H1 (cell line): ENCODE results near the gene ZDHHC11B. TPM values are rescaled to one million over a fixed set of nuclear protein-coding genes. Genes with fewer than 3 reads are reported as not detected.

ENCODE experiments used
- CTCF ChIA-PET: fragments of 300-600 bp; sonication (Branson Sonifier 250); formaldehyde crosslinking; loops from one replicate; lab custom pipeline; 2021; ENCODE audit not compliant: partially characterized antibody; lab: Charles Lee
- POLR2A ChIA-PET: fragments of 300-600 bp; sonication (Branson Sonifier 250); formaldehyde crosslinking; loops from one replicate; lab custom pipeline; 2021; ENCODE audit warnings: inconsistent platforms; ENCODE audit not compliant: partially characterized antibody; lab: Charles Lee
- DNase-seq, 2 experiments: peaks; one replicate each; pipeline versions ENCODE4 v3.0.0 to v3.0.0-alpha.2; 2010 to 2022; ENCODE audit warnings: low spot score in 2 of 2, low read depth in 1 of 2, mixed read lengths in 1 of 2
- FAIRE-seq: peaks from 2 replicates; lab custom pipeline; 2011; peaks lifted over from hg19 to GRCh38; lab: Jason Lieb, UNC
- H2AFZ ChIP-seq: 2 replicates; pipeline ENCODE4 v1.8.1; 2012; ENCODE audit warnings: low read length, inconsistent platforms
- H2AK5ac ChIP-seq: 2 replicates; pipeline ENCODE4 v1.6.1; 2013; ENCODE audit warnings: low read depth, low read length
- H2BK120ac ChIP-seq: replicated peaks from 2 replicates; pipeline ENCODE3; 2013; ENCODE audit warnings: low read depth, low read length, inconsistent platforms
- H2BK12ac ChIP-seq: 2 replicates; pipeline ENCODE4 v1.6.1; 2013; ENCODE audit warnings: low read depth, low read length
- H2BK15ac ChIP-seq: 2 replicates; pipeline ENCODE4 v1.6.1; 2013; ENCODE audit warnings: low read length
- H2BK20ac ChIP-seq: 2 replicates; pipeline ENCODE4 v1.6.1; 2013; ENCODE audit warnings: low read length
- H2BK5ac ChIP-seq: 2 replicates; pipeline ENCODE4 v1.6.1; 2013; ENCODE audit warnings: low read depth, low read length
- H3K14ac ChIP-seq: 2 replicates; pipeline ENCODE4 v1.6.1; 2013; ENCODE audit warnings: inconsistent platforms; ENCODE audit not compliant: insufficient read length
- H3K18ac ChIP-seq: 2 replicates; pipeline ENCODE4 v1.6.1; 2013; ENCODE audit warnings: low read length; ENCODE audit errors: extremely low read depth
- H3K23ac ChIP-seq: 2 replicates; pipeline ENCODE4 v1.6.1; 2013; ENCODE audit warnings: inconsistent platforms; ENCODE audit not compliant: insufficient read length
- H3K23me2 ChIP-seq: 2 replicates; pipeline ENCODE4 v1.6.1; 2013; ENCODE audit warnings: low read depth, low read length
- H3K27ac ChIP-seq: 2 replicates; pipeline ENCODE4 v1.6.1; 2011; ENCODE audit warnings: low read depth, low read length, inconsistent platforms
- H3K27me3 ChIP-seq, 4 experiments: replicated peaks in 1 of 4; 1 replicate in 1 of 4; 2 replicates in 3 of 4; pipeline versions ENCODE4 v1.6.1 to v1.8.1; 2011 to 2013; ENCODE audit warnings: low read length in 3 of 4, mild to moderate bottlenecking in 3 of 4, inconsistent platforms in 2 of 4, mixed read lengths in 2 of 4, moderate library complexity in 1 of 4; ENCODE audit not compliant: control insufficient read depth in 3 of 4, insufficient read depth in 3 of 4; ENCODE audit errors: extremely low read depth in 1 of 4
- H3K36me3 ChIP-seq, 4 experiments: 2 replicates each; pipeline versions ENCODE4 v1.6.1 to v1.8.1; 2011 to 2013; ENCODE audit warnings: mild to moderate bottlenecking in 4 of 4, low read length in 3 of 4, moderate library complexity in 2 of 4, control low read depth in 1 of 4, inconsistent platforms in 1 of 4; ENCODE audit not compliant: insufficient read depth in 4 of 4, control insufficient read depth in 2 of 4
- H3K4ac ChIP-seq: replicated peaks from 2 replicates; pipeline ENCODE3; 2013; ENCODE audit warnings: low read length, low read depth, mixed read lengths, inconsistent platforms; ENCODE audit not compliant: insufficient read length
- H3K4me1 ChIP-seq, 4 experiments: replicated peaks in 1 of 4; 1 replicate in 1 of 4; 2 replicates in 3 of 4; pipeline versions ENCODE4 v1.6.1 to v1.8.1; 2011 to 2013; ENCODE audit warnings: low read length in 3 of 4, inconsistent platforms in 2 of 4, mixed read lengths in 1 of 4; ENCODE audit not compliant: insufficient read depth in 4 of 4, control insufficient read depth in 3 of 4
- H3K4me2 ChIP-seq, 2 experiments: 2 replicates each; pipeline versions ENCODE4 v1.6.1 to v1.8.1; 2011 to 2013; ENCODE audit warnings: low read depth in 2 of 2, low read length in 2 of 2, control low read depth in 1 of 2, inconsistent platforms in 1 of 2, mild to moderate bottlenecking in 1 of 2; ENCODE audit not compliant: insufficient read depth in 1 of 2
- H3K4me3 ChIP-seq, 4 experiments: fragments of 200-600, 300-600 bp in 1 of 4; sonication (generic), shearing (Covaris generic), sonication (Bioruptor Twin) in 1 of 4; 2 replicates each; pipeline versions ENCODE4 v1.5.1 to v1.8.1; 2011 to 2016; ENCODE audit warnings: low read length in 4 of 4, low read depth in 3 of 4, control low read depth in 2 of 4, inconsistent platforms in 2 of 4, mild to moderate bottlenecking in 2 of 4, mixed read lengths in 1 of 4, moderate library complexity in 1 of 4; ENCODE audit not compliant: insufficient read depth in 2 of 4; ENCODE audit errors: extremely low read depth in 1 of 4
- H3K56ac ChIP-seq: replicated peaks from 2 replicates; pipeline ENCODE3; 2013; ENCODE audit warnings: low read depth, mild to moderate bottlenecking, mixed read lengths, low read length, inconsistent platforms; ENCODE audit not compliant: insufficient read length
- H3K79me1 ChIP-seq: 2 replicates; pipeline ENCODE4 v1.6.1; 2013; ENCODE audit warnings: low read depth, low read length, control low read depth
- H3K79me2 ChIP-seq, 2 experiments: 2 replicates each; pipeline versions ENCODE4 v1.6.1 to v1.8.1; 2012 to 2013; ENCODE audit warnings: low read length in 2 of 2, mild to moderate bottlenecking in 2 of 2, inconsistent platforms in 1 of 2; ENCODE audit not compliant: insufficient read depth in 2 of 2, control insufficient read depth in 1 of 2
- H3K9ac ChIP-seq, 4 experiments: replicated peaks in 1 of 4; 1 replicate in 1 of 4; 2 replicates in 3 of 4; pipeline versions ENCODE4 v1.6.1 to v1.8.1; 2011 to 2013; ENCODE audit warnings: low read depth in 3 of 4, low read length in 3 of 4, control low read depth in 2 of 4, mild to moderate bottlenecking in 2 of 4, moderate library complexity in 2 of 4, inconsistent platforms in 1 of 4; ENCODE audit errors: extremely low read depth in 1 of 4
- H3K9me3 ChIP-seq, 2 experiments: 2 replicates each; pipeline versions ENCODE4 v1.6.1 to v1.8.1; 2012 to 2013; ENCODE audit warnings: mild to moderate bottlenecking in 2 of 2, moderate library complexity in 2 of 2, control low read depth in 1 of 2, inconsistent platforms in 1 of 2, low read depth in 1 of 2, low read length in 1 of 2, mixed read lengths in 1 of 2; ENCODE audit not compliant: insufficient read depth in 2 of 2
- H4K20me1 ChIP-seq, 2 experiments: replicated peaks in 1 of 2; 2 replicates each; pipeline versions ENCODE3 to v1.8.1; 2011 to 2013; ENCODE audit warnings: inconsistent platforms in 2 of 2, low read length in 2 of 2, mild to moderate bottlenecking in 1 of 2; ENCODE audit not compliant: insufficient read depth in 2 of 2, control insufficient read depth in 1 of 2
- H4K5ac ChIP-seq: 2 replicates; pipeline ENCODE4 v1.6.1; 2013; ENCODE audit warnings: low read length, low read depth, mixed read lengths, inconsistent platforms; ENCODE audit not compliant: insufficient read length
- H4K8ac ChIP-seq: 2 replicates; pipeline ENCODE4 v1.8.0; 2013; ENCODE audit warnings: mild to moderate bottlenecking, moderate library complexity, low read length, inconsistent platforms; ENCODE audit not compliant: insufficient read depth; ENCODE audit errors: extremely low read depth
- H4K91ac ChIP-seq: replicated peaks from 2 replicates; pipeline ENCODE3; 2013; ENCODE audit warnings: low read length, mixed read lengths, inconsistent platforms; ENCODE audit not compliant: insufficient read length
- CEBPB ChIP-seq: IDR thresholded peaks from 2 replicates; pipeline ENCODE4 v1.6.1; 2012; ENCODE audit warnings: low read depth, low read length
- EP300 ChIP-seq, 2 experiments: IDR thresholded peaks; 1 replicate in 1 of 2; 2 replicates in 1 of 2; pipeline ENCODE4 v1.6.1; 2011 to 2012; ENCODE audit warnings: low read depth in 2 of 2, low read length in 2 of 2, mild to moderate bottlenecking in 2 of 2, borderline replicate concordance in 1 of 2, inconsistent platforms in 1 of 2, moderate library complexity in 1 of 2
- NANOG ChIP-seq: IDR thresholded peaks from 2 replicates; pipeline ENCODE4 v1.6.1; 2011; ENCODE audit warnings: low read length, low read depth, mild to moderate bottlenecking, inconsistent platforms; ENCODE audit not compliant: insufficient read depth, poor library complexity, severe bottlenecking
- RAD21 ChIP-seq, 2 experiments: IDR thresholded peaks in 1 of 2; conservative IDR thresholded peaks in 1 of 2; 2 replicates each; pipeline ENCODE4 v1.6.1; 2011; ENCODE audit warnings: low read depth in 2 of 2, low read length in 2 of 2, improper control_type of control experiment in 1 of 2, inconsistent platforms in 1 of 2, mild to moderate bottlenecking in 1 of 2, moderate library complexity in 1 of 2
- WGBS, 2 experiments: shearing (Covaris generic) in 1 of 2; methylation state at CpG; one replicate each; pipeline versions ENCODE4 v1.1.6 to v1.1.7; 2013 to 2015; ENCODE audit warnings: low lambda C conversion rate in 2 of 2, mixed read lengths in 2 of 2, inconsistent platforms in 1 of 2, low coverage in 1 of 2, missing lambda C conversion rate in 1 of 2; ENCODE audit not compliant: insufficient replicate concordance in 2 of 2, insufficient coverage in 1 of 2, insufficient read length in 1 of 2; ENCODE audit errors: extremely low coverage in 1 of 2, missing lambda C conversion rate in 1 of 2; 5-methylcytosine and 5-hydroxymethylcytosine counted together
- polyA plus RNA-seq, 7 experiments: library from polyadenylated mRNA; depleted of rRNA in 3 of 7; stranded (reverse) in 5 of 7; unstranded in 2 of 7; fragments of >200 nt in 5 of 7; fragments of 200-250 nt in 2 of 7; gene quantifications; 1 replicate in 5 of 7; 2 replicates in 1 of 7; 4 replicates in 1 of 7; pipeline versions ENCODE4 v1.2.1 to v1.2.3, GENCODE V29; 2011 to 2013; ENCODE audit warnings: missing spikeins in 2 of 7, mixed read lengths in 2 of 7
- total RNA-seq: library from RNA; stranded (reverse); fragmentation: NEBNext Ultra II Directional; extraction: Animal tissue kit (Norgen Biotek cat#: 25700); gene quantifications from 2 replicates; pipeline ENCODE4 v1.2.1, GENCODE V29; 2021

ZDHHC11B gene
- total and polyA plus RNA-seq, 2 of the 8 experiments (the other 6 are each of a cell fraction or from before 2014, with no cell fraction given), result 0.29 to 2.5 TPM

GRCh38 chr5:665956-666711 is 118.4 kb downstream of the ZDHHC11B start:
- Histone ChIP-seq H3K4ac (no peak overlapping the region), H3K23ac (no peak overlapping the region), H4K20me1 (peaks cover 7 to 18% of the 10 kb centered on the region in 2 experiments), H3K79me1 (peaks cover 4% of the 10 kb centered on the region; the same call in 1 of the 2 replicates), H2BK12ac (no peak overlapping the region), H2BK20ac (no peak overlapping the region), H3K56ac (no peak overlapping the region), H3K9ac (no peak overlapping the region), H3K23me2 (no peaks in the 10 kb centered on the region), H2AFZ (no peak overlapping the region), H3K14ac (no peak overlapping the region), H3K4me3 (no peak overlapping the region), H3K18ac (no peak overlapping the region), H2BK120ac (no peak overlapping the region), H3K36me3 (peaks cover 3 to 29% (median 6%) of the 10 kb centered on the region in 4 experiments; a peak in 6 of 8 replicates), H4K8ac (no peak overlapping the region; the same call in 1 of the 2 replicates), H3K9me3 (no peaks in the 10 kb centered on the region), H2BK5ac (no peak overlapping the region), H3K4me2 (no peak overlapping the region), H3K79me2 (no peaks in the 10 kb centered on the region), H3K27ac (no peak overlapping the region), H2AK5ac (no peak overlapping the region), H4K91ac (no peak overlapping the region), H2BK15ac (no peak overlapping the region), H3K27me3 (no peaks in the 10 kb centered on the region), H3K4me1 (peaks cover 0 to 11% (median 0%) of the 10 kb centered on the region in 4 experiments; a peak in 2 of 7 replicates), H4K5ac (no peak overlapping the region)
- DNase-seq (no peak), FAIRE-seq (no peak)
- ChIA-PET POLR2A (interaction anchor here (1.4 to 1.8 kb wide), 2 partner anchors 10 to 13 kb away, joined by 5 to 6 read pairs; no protein-coding TSS in a partner anchor), CTCF (interaction anchor here (1.0 kb wide), 1 partner anchor 13 kb away, joined by 3 read pairs; no protein-coding TSS in a partner anchor)
- 87% methylated on average over 27 of the region's 40 CpGs; no CpG with 5 or more reads in 1 of the 2 experiments for WGBS, 2 experiments
- no peak for TF ChIP-seq CEBPB
- no peak for TF ChIP-seq NANOG
- no peak for TF ChIP-seq RAD21 (IDR thresholded peaks at IDR 0.05 in 1 of 2, conservative IDR thresholded peaks at IDR 0.05 in 1 of 2; ENCODE audit: low read depth in 2 of 2, low read length in 2 of 2)
- no peak for TF ChIP-seq EP300 (IDR thresholded peaks at IDR 0.05; ENCODE audit: borderline replicate concordance in 1 of 2, low read depth in 2 of 2, low read length in 2 of 2)
